GM10847 (cell line): ENCODE results near the gene ZDHHC9.

ENCODE experiments used
- POLR2A ChIP-seq: IDR thresholded peaks from 2 replicates; pipeline ENCODE4 v1.6.1; 2011; ENCODE audit not compliant: insufficient read length; ENCODE audit errors: extremely low read depth

The ZDHHC9 gene

GRCh38 chrX:129779086-129779672 is 64.5 kb downstream of the ZDHHC9 start:
- no peak for TF ChIP-seq POLR2A

GRCh38 chrX:129777218-129778030 is 66.3 kb downstream of the ZDHHC9 start:
- peak; percentile 43 for TF ChIP-seq POLR2A

- no peak for TF ChIP-seq POLR2A
These were observed 69.8 kb downstream of the ZDHHC9 start for GRCh38 chrX:129773649-129774458.

GRCh38 chrX:129772796-129773431 is 70.8 kb downstream of the ZDHHC9 start:
- peak; percentile 20 for TF ChIP-seq POLR2A

GRCh38 chrX:129771266-129771995 is 72.3 kb downstream of the ZDHHC9 start:
- TF ChIP-seq POLR2A = no peak

- no peak for TF ChIP-seq POLR2A
These were observed 74.1 kb downstream of the ZDHHC9 start for GRCh38 chrX:129769467-129770154.

- no peak for TF ChIP-seq POLR2A
These were observed 74.9 kb downstream of the ZDHHC9 start for GRCh38 chrX:129768586-129769466.

GRCh38 chrX:129768186-129768585 is 75.5 kb downstream of the ZDHHC9 start:
- TF ChIP-seq POLR2A = no peak

- TF ChIP-seq POLR2A = no peak
These were observed 80.0 kb downstream of the ZDHHC9 start for GRCh38 chrX:129763666-129764065.

- TF ChIP-seq POLR2A = no peak
These were observed 81.2 kb downstream of the ZDHHC9 start for GRCh38 chrX:129762448-129762847.

GRCh38 chrX:129761596-129761995 is 82.1 kb downstream of the ZDHHC9 start:
- no peak for TF ChIP-seq POLR2A

GRCh38 chrX:129760981-129761380 is 82.7 kb downstream of the ZDHHC9 start:
- TF ChIP-seq POLR2A = no peak

GRCh38 chrX:129760155-129760554 is 83.5 kb downstream of the ZDHHC9 start:
- TF ChIP-seq POLR2A = no peak
